Liver (tissue), 3 donors: ENCODE data around the gene RFTN2.

Source experiments
- CTCF ChIP-seq: fragments of 150-350 bp; IDR thresholded peaks from 2 replicates; pipeline ENCODE4 v1.5.1; 2017; ENCODE audit warnings: improper control_type of control experiment, low read depth, low read length; ENCODE audit not compliant: missing input control
- FOXA1 ChIP-seq: IDR thresholded peaks from 2 replicates; pipeline ENCODE4 v1.6.1; 2016; ENCODE audit warnings: antibody characterized with exemption
- GABPA ChIP-seq, 2 donors: IDR thresholded peaks in 1 of 2; conservative IDR thresholded peaks in 1 of 2; 2 replicates each; pipeline ENCODE4 v1.6.1; 2016; ENCODE audit warnings: antibody characterized with exemption in 2 of 2, mild to moderate bottlenecking in 1 of 2, moderate library complexity in 1 of 2
- JUND ChIP-seq, 2 donors: IDR thresholded peaks; 2 replicates each; pipeline ENCODE4 v1.6.1; 2016; ENCODE audit warnings: antibody characterized with exemption in 2 of 2
- RXRA ChIP-seq, 2 donors: IDR thresholded peaks; 2 replicates each; pipeline ENCODE4 v1.6.1; 2017 to 2018; ENCODE audit warnings: antibody characterized with exemption in 2 of 2, mild to moderate bottlenecking in 1 of 2
- TAF1 ChIP-seq: conservative IDR thresholded peaks from 2 replicates; pipeline ENCODE4 v1.6.1; 2016; ENCODE audit warnings: antibody characterized with exemption, mild to moderate bottlenecking
- YY1 ChIP-seq: IDR thresholded peaks from 2 replicates; pipeline ENCODE4 v1.6.1; 2016; ENCODE audit warnings: antibody characterized with exemption, mild to moderate bottlenecking
- TF ChIP-seq, protein P1 (sequence below): IDR thresholded peaks from 2 replicates; pipeline ENCODE4 v1.6.1; 2016; ENCODE audit warnings: antibody characterized with exemption
- TF ChIP-seq, protein P2 (sequence below): IDR thresholded peaks from 2 replicates; pipeline ENCODE4 v1.6.1; 2016; ENCODE audit warnings: antibody characterized with exemption, mild to moderate bottlenecking
- TF ChIP-seq, protein P3 (sequence below): IDR thresholded peaks from 2 replicates; pipeline ENCODE4 v1.6.1; 2016; ENCODE audit warnings: antibody characterized with exemption
- donor health status: healthy.
- donor health status: healthy.

- TF ChIP-seq CTCF (no peak), TAF1 (no peak), GABPA (IDR thresholded peaks at IDR 0.05 in 1 of 2, conservative IDR thresholded peaks at IDR 0.05 in 1 of 2) (no peak), RXRA (IDR thresholded peaks at IDR 0.05) (no peak), YY1 (no peak), FOXA1 (no peak), JUND (IDR thresholded peaks at IDR 0.05) (no peak)
- TF ChIP-seq, protein P1, sequence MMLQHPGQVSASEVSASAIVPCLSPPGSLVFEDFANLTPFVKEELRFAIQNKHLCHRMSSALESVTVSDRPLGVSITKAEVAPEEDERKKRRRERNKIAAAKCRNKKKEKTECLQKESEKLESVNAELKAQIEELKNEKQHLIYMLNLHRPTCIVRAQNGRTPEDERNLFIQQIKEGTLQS: no peak
- TF ChIP-seq, protein P2, sequence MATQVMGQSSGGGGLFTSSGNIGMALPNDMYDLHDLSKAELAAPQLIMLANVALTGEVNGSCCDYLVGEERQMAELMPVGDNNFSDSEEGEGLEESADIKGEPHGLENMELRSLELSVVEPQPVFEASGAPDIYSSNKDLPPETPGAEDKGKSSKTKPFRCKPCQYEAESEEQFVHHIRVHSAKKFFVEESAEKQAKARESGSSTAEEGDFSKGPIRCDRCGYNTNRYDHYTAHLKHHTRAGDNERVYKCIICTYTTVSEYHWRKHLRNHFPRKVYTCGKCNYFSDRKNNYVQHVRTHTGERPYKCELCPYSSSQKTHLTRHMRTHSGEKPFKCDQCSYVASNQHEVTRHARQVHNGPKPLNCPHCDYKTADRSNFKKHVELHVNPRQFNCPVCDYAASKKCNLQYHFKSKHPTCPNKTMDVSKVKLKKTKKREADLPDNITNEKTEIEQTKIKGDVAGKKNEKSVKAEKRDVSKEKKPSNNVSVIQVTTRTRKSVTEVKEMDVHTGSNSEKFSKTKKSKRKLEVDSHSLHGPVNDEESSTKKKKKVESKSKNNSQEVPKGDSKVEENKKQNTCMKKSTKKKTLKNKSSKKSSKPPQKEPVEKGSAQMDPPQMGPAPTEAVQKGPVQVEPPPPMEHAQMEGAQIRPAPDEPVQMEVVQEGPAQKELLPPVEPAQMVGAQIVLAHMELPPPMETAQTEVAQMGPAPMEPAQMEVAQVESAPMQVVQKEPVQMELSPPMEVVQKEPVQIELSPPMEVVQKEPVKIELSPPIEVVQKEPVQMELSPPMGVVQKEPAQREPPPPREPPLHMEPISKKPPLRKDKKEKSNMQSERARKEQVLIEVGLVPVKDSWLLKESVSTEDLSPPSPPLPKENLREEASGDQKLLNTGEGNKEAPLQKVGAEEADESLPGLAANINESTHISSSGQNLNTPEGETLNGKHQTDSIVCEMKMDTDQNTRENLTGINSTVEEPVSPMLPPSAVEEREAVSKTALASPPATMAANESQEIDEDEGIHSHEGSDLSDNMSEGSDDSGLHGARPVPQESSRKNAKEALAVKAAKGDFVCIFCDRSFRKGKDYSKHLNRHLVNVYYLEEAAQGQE: no peak
- TF ChIP-seq, protein P3, sequence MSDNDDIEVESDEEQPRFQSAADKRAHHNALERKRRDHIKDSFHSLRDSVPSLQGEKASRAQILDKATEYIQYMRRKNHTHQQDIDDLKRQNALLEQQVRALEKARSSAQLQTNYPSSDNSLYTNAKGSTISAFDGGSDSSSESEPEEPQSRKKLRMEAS: no peak
Observed at GRCh38 chr2:197598450-197598849, 76.9 kb downstream of the RFTN2 start.
